Esophagus muscularis mucosa (tissue), 4 donors: ENCODE measurements around the gene TRAF1. TPM values are rescaled to one million over a fixed set of nuclear protein-coding genes. Genes with fewer than 3 reads are reported as not detected.

Experiments used
- DNase-seq: peaks from one replicate; pipeline ENCODE4 v3.0.0-alpha.2; 2017; ENCODE audit errors: extremely low spot score
- H3K27ac ChIP-seq, 4 donors: fragments of 200-600 bp; sonication (generic); replicated peaks in 1 of 4; 1 replicate in 3 of 4; 2 replicates in 1 of 4; pipeline ENCODE4 v1.5.1; 2016 to 2019; ENCODE audit warnings: mild to moderate bottlenecking in 1 of 4
- H3K27me3 ChIP-seq, 4 donors: fragments of 200-600 bp; sonication (generic); one replicate each; pipeline versions ENCODE4 v1.5.1 to v1.6.0; 2016 to 2019
- H3K36me3 ChIP-seq, 4 donors: fragments of 200-600 bp; sonication (generic); one replicate each; pipeline ENCODE4 v1.5.1; 2016 to 2019
- H3K4me1 ChIP-seq, 4 donors: fragments of 200-600 bp; sonication (generic); one replicate each; pipeline ENCODE4 v1.5.1; 2016 to 2019
- H3K4me3 ChIP-seq, 4 donors: fragments of 200-600 bp; sonication (generic); 1 replicate in 2 of 4; 2 replicates in 2 of 4; pipeline ENCODE4 v1.5.1; 2016 to 2019; ENCODE audit warnings: mild to moderate bottlenecking in 4 of 4, moderate library complexity in 1 of 4
- H3K9me3 ChIP-seq, 4 donors: fragments of 200-600 bp; sonication (generic); 1 replicate in 3 of 4; 2 replicates in 1 of 4; pipeline ENCODE4 v1.5.1; 2016 to 2019
- EP300 ChIP-seq: sonication (generic); formaldehyde crosslinking; IDR thresholded peaks from one replicate; pipeline ENCODE4 v1.6.1; 2017; ENCODE audit warnings: antibody characterized with exemption
- POLR2A ChIP-seq: fragments of 450-650 bp; IDR thresholded peaks from one replicate; pipeline ENCODE4 v1.6.1; 2017; ENCODE audit warnings: antibody characterized with exemption, moderate library complexity, mild to moderate bottlenecking, low read depth
- POLR2AphosphoS5 ChIP-seq, 2 donors: sonication (generic); formaldehyde crosslinking; IDR thresholded peaks; one replicate each; pipeline ENCODE4 v1.6.1; 2017; ENCODE audit warnings: antibody characterized with exemption in 2 of 2
- WGBS: methylation state at CpG from one replicate; pipeline ENCODE4 v1.1.5; 2018; 5-methylcytosine and 5-hydroxymethylcytosine counted together
- intact Hi-C: fragments of 100-400 bp; cut with DNase I; formaldehyde crosslinking; loops from one replicate; pipeline ENCODE4 v1.15.1; 2023
- total RNA-seq, 4 donors: library from RNA; depleted of rRNA; stranded (reverse); fragments of >200 nt; gene quantifications; one replicate each; pipeline versions ENCODE4 v1.1.0 to v1.2.1, GENCODE V29; 2016
- TF ChIP-seq, protein P1 (sequence below), 3 experiments: fragments of 200-600 bp in 2 of 3; fragments of 450-650 bp in 1 of 3; sonication (generic) in 2 of 3; IDR thresholded peaks; one replicate each; pipeline ENCODE4 v1.5.1; 2017 to 2019; ENCODE audit warnings: antibody characterized with exemption in 3 of 3, mild to moderate bottlenecking in 2 of 3, moderate library complexity in 1 of 3

Gene TRAF1
- total RNA-seq, 4 donors from 2014 or later = 4.0 to 7.4 (median 5.5) TPM

DNA sequence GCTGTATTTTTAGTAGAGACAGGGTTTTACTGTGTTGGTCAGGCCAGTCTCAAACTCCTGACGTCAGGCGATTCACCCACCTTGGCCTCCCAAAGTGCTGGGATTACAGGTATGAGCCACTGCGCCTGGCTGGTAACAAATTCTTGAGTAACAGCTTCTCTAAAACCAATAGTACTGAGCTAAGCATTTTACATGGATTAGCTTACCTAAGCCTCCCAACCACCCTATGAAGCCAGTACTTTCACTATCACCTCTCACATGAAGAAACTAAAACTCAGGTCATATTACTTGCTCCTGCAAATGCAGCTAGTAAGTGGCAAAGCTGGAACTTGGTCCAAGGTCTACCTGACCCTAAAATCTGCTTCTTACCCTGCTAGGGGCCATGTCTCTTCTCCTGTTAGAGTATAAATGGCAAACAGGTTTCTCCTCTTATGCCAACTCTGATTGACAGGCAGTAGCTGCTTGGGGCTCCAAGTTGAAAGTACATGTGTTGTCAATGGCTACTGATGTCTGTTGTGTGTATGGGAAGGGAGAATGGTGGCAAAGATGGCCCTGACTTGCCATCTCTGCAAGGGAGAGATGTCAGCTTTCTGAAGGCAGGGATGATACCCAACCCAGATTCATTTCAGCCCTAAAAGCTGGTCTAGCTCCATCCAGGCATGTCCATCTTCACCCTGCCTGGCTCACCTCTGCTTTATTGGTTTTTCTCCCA, 53.6 kb downstream of the TRAF1 start:
- Histone ChIP-seq H3K27me3 (peaks cover 0 to 4% (median 0%) of the 10 kb centered on the region in 4 donors), H3K9me3 (no peaks in the 10 kb centered on the region), H3K4me3 (no peak overlapping the region), H3K36me3 (peaks cover 8 to 41% (median 32%) of the 10 kb centered on the region in 4 donors), H3K4me1 (peaks cover 16 to 40% (median 36%) of the 10 kb centered on the region in 4 donors), H3K27ac (peak overlapping the region in 1 of 4 donors; percentile 33)
- intact Hi-C loops = no loop called here
- TF ChIP-seq, protein P1, sequence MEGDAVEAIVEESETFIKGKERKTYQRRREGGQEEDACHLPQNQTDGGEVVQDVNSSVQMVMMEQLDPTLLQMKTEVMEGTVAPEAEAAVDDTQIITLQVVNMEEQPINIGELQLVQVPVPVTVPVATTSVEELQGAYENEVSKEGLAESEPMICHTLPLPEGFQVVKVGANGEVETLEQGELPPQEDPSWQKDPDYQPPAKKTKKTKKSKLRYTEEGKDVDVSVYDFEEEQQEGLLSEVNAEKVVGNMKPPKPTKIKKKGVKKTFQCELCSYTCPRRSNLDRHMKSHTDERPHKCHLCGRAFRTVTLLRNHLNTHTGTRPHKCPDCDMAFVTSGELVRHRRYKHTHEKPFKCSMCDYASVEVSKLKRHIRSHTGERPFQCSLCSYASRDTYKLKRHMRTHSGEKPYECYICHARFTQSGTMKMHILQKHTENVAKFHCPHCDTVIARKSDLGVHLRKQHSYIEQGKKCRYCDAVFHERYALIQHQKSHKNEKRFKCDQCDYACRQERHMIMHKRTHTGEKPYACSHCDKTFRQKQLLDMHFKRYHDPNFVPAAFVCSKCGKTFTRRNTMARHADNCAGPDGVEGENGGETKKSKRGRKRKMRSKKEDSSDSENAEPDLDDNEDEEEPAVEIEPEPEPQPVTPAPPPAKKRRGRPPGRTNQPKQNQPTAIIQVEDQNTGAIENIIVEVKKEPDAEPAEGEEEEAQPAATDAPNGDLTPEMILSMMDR (IDR thresholded peaks at IDR 0.05) = no peak
- TF ChIP-seq POLR2AphosphoS5 (IDR thresholded peaks at IDR 0.05) (no peak), POLR2A (no peak), EP300 (no peak)
- no peak for DNase-seq
- 90% methylated on average over 3 of the region's 3 CpGs for WGBS

DNA sequence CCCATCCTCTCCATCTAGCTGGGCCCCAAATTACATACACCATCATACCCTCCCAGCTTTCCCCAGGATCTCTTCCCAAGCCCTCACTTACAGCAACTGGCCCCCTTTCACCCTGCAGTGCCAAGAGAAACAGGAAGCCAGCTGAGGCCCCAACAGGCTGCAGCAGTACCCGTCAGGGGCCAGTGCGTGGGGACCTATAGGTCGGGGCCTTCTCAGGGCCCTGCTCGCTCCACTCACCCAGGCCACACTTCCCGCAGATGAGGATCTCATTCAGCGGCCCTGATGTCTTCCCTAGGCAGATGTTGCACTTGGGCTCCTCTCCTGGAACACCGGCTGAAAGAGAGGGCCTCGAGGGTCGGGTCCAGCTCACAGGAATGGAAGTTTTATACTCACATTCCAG, 56.4 kb downstream of the TRAF1 start:
- Histone ChIP-seq H3K27me3 (no peaks in the 10 kb centered on the region), H3K27ac (peak overlapping the region; percentile 91 to 93 (median 92))
- intact Hi-C loops = no loop called here

DNA sequence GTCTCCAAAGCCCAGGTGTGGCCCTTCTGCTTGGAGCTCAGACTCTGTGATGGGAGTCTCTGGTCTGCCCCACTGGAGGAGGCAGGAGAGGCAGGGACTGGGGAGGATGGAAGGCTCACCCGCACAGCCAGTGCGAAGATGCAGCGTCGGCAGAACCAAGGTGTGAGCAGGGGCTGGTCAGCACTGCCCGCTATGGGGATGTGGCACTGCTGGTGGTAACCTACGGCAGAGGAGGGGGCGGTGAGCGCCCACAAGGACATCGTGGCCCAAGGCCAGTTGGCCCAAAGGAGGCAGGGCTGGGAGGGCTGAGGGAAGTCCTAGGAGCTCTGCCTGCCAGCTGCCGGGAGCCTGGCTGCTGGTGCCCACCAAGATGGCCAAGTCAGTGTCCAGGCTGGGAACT, 56.9 kb downstream of the TRAF1 start:
- Histone ChIP-seq H3K4me3 (peak overlapping the region in 2 of 4 donors; percentile 62 to 66), H3K27ac (peak overlapping the region; percentile 91 to 93 (median 92)), H3K36me3 (peaks cover 17 to 63% (median 46%) of the 10 kb centered on the region in 4 donors), H3K9me3 (no peaks in the 10 kb centered on the region), H3K4me1 (peaks cover 6 to 25% (median 21%) of the 10 kb centered on the region in 4 donors), H3K27me3 (no peaks in the 10 kb centered on the region)
- TF ChIP-seq, protein P1 (IDR thresholded peaks at IDR 0.05) = no peak
- TF ChIP-seq EP300 = no peak
- no peak for TF ChIP-seq POLR2AphosphoS5 (IDR thresholded peaks at IDR 0.05)
- TF ChIP-seq POLR2A = no peak
- DNase-seq = no peak
- intact Hi-C loops = loop anchor here (2.0 to 5.0 kb wide), 2 partner anchors 67 to 203 kb away; partner anchors contain the start of gene CNTRL
- 84% methylated on average over 8 of the region's 10 CpGs for WGBS

More for the DNA sequence above, 56.4 kb downstream of the TRAF1 start:
- Histone ChIP-seq H3K9me3 (no peaks in the 10 kb centered on the region), H3K4me1 (peaks cover 6 to 27% (median 23%) of the 10 kb centered on the region in 4 donors), H3K4me3 (no peak overlapping the region), H3K36me3 (peaks cover 17 to 58% (median 45%) of the 10 kb centered on the region in 4 donors)
- no peak for TF ChIP-seq POLR2AphosphoS5 (IDR thresholded peaks at IDR 0.05)
- TF ChIP-seq, protein P1 (IDR thresholded peaks at IDR 0.05) = no peak
- TF ChIP-seq EP300 = no peak
- TF ChIP-seq POLR2A = no peak
- 80% methylated on average over 9 of the region's 9 CpGs for WGBS
- DNase-seq = no peak

DNA sequence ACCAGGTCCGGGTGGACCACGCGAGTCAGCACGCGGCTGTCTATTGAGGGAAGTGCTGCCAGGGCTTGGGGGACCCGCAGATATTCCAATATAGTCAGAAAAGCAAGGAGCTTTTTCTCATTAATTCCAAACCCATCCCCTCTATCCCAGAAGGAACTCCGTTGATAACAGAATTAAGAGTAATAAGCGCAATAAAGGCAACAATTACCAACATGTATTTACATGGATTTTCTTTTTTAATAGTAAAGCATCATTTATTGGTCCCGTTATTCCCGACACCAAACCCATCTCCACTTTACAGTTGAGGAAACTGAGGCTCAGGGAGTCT, 57.3 kb downstream of the TRAF1 start:
- no peak for TF ChIP-seq POLR2A
- TF ChIP-seq, protein P1 (IDR thresholded peaks at IDR 0.05) = no peak
- TF ChIP-seq POLR2AphosphoS5 (IDR thresholded peaks at IDR 0.05) = peak in 1 of 2 donors; percentile 5
- no peak for TF ChIP-seq EP300
- H3K27me3 ChIP-seq = no peaks in the 10 kb centered on the region
- H3K36me3 ChIP-seq = peaks cover 16 to 63% (median 43%) of the 10 kb centered on the region in 4 donors
- peak overlapping the region; percentile 91 to 93 (median 92) for H3K27ac ChIP-seq
- H3K9me3 ChIP-seq = no peaks in the 10 kb centered on the region
- H3K4me3 ChIP-seq = peak overlapping the region; percentile 55 to 77 (median 64)
- intact Hi-C loops = loop anchor here (2.0 to 5.0 kb wide), 2 partner anchors 67 to 203 kb away; partner anchors contain the start of gene CNTRL
- WGBS = 25% methylated on average over 10 of the region's 10 CpGs
- no peak for DNase-seq
- H3K4me1 ChIP-seq = peaks cover 6 to 25% (median 21%) of the 10 kb centered on the region in 4 donors
